ENCODE results near the gene MRPL51.
"Not testable (repeated sequence)": the region's sequence is repeated elsewhere in the genome, so short reads cannot be mapped to it uniquely, and the experiment has no call there.

The MRPL51 gene

DNA sequence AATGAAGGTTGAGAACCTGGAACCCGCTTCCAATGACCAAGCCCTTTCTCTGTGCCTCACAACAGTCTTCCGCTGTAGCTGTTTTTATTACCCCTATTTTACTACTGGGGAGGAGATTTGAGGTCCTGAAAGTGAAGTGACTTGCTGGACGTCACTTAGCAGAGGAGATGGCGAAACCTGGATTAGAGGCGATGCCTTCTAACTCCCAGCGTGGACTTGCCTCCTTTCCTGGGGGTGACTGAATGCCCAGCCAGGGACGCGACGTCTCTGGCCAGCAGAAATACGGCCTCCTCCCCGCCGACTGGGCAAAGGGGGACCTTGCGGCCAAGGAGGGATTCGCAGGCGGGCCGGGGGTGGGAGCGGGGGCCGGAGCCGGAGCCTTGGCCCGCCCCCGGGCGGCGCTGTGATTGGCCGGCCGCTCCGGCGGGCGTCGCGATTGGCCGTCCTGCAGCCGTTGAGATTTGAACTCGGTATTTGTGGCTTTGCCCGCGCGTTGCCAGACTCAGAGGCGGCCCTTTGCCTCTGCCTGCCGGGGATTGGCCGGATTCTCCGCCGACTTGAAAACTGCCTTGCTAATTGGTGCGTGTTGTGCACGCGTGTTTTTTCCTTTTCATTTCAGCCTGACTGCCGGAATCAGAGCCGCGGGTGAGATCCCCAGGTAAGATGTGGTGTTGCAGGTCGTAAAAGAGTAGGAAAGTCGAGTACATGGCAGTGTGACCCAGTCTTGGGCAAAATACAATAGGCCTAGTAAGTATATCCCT, 615 bp upstream of the MRPL51 start, which contains the start of gene NCAPD2:
TSS of gene NCAPD2 (plus strand) at position 606 of the 761 bp plus-strand sequence. CDS start 997 bp downstream, outside the sequence.
- peak within 1 kb of the TSS; percentile 94 for H3K27ac ChIP-seq
- H3K9me3 ChIP-seq: no peaks in the 10 kb centered on the region
- peaks cover 39 to 41% of the 10 kb centered on the region in 2 experiments for H3K4me1 ChIP-seq (ENCODE audit: control insufficient read depth in 1 of 2, insufficient read depth in 1 of 2, low read depth in 1 of 2, low read length in 1 of 2)
- TF ChIP-seq, protein P1, sequence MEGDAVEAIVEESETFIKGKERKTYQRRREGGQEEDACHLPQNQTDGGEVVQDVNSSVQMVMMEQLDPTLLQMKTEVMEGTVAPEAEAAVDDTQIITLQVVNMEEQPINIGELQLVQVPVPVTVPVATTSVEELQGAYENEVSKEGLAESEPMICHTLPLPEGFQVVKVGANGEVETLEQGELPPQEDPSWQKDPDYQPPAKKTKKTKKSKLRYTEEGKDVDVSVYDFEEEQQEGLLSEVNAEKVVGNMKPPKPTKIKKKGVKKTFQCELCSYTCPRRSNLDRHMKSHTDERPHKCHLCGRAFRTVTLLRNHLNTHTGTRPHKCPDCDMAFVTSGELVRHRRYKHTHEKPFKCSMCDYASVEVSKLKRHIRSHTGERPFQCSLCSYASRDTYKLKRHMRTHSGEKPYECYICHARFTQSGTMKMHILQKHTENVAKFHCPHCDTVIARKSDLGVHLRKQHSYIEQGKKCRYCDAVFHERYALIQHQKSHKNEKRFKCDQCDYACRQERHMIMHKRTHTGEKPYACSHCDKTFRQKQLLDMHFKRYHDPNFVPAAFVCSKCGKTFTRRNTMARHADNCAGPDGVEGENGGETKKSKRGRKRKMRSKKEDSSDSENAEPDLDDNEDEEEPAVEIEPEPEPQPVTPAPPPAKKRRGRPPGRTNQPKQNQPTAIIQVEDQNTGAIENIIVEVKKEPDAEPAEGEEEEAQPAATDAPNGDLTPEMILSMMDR (IDR thresholded peaks at IDR 0.05): peak; percentile 63
- no peaks in the 10 kb centered on the region for H3K27me3 ChIP-seq
- H3K36me3 ChIP-seq: peaks cover 17% of the 10 kb centered on the region
- peak within 1 kb of the TSS; percentile 88 to 93 for H3K4me3 ChIP-seq (ENCODE audit: low read depth in 1 of 2, low read length in 1 of 2)

DNA sequence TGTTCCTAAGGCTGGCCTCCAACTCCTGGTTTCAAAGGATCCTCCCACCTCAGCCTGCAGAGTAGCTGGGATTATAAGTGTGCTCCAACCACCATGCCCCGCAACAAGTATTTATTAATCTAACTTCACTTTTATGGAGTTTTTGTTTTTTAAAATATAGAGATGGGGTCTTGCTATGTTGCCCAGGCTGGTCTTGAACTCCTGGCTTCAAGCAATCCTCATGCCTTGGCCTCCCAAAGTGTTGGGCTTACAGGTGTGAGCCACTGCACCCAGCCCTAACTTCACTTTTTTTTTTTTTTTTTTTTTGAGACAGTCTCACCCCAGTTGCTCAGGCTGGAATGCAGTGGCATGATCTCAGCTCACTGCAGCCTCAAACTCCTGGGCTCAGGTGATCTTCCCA, 2.4 kb downstream of the MRPL51 start:
- H3K27me3 ChIP-seq; H3K4me3 ChIP-seq (ENCODE audit: low read depth in 1 of 2, low read length in 1 of 2); H3K36me3 ChIP-seq; H3K27ac ChIP-seq; H3K9me3 ChIP-seq: not testable (repeated sequence)
- peaks cover 29 to 36% of the 10 kb centered on the region in 2 experiments for H3K4me1 ChIP-seq (ENCODE audit: control insufficient read depth in 1 of 2, insufficient read depth in 1 of 2, low read depth in 1 of 2, low read length in 1 of 2)

- H3K4me1 ChIP-seq (ENCODE audit: control insufficient read depth in 1 of 2, insufficient read depth in 1 of 2, low read depth in 1 of 2, low read length in 1 of 2): peaks cover 17 to 24% of the 10 kb centered on the region in 2 experiments
- TF ChIP-seq, protein P1 (IDR thresholded peaks at IDR 0.05): no peak
- no peaks in the 10 kb centered on the region for H3K27me3 ChIP-seq
- no peak overlapping the region for H3K4me3 ChIP-seq (ENCODE audit: low read depth in 1 of 2, low read length in 1 of 2)
- H3K9me3 ChIP-seq: no peaks in the 10 kb centered on the region
- H3K36me3 ChIP-seq: no peaks in the 10 kb centered on the region
- no peak overlapping the region for H3K27ac ChIP-seq
These were observed 3.6 kb downstream of the MRPL51 start for GRCh38 chr12:6489449-6489848.

DNA sequence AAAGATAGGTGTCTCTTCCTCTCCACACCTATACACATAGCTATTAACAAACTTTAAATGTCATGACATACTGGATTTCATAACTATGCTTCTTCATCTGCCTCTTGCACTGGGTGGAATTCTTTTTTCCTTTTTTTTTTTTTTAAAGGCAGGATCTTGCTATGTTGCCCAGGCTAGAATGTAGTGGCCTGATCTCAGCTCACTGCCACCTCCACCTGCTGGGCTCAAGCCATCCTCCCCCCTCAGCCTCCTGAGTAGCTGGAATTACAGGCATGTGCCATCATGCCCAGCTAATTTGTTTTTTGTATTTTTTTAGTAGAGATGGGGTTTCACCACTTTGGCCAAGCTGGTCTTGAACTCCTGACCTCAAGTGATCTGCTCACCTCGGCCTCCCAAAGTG, 4.8 kb downstream of the MRPL51 start:
- no peaks in the 10 kb centered on the region for H3K27me3 ChIP-seq
- peaks cover 8 to 18% of the 10 kb centered on the region in 2 experiments for H3K4me1 ChIP-seq (ENCODE audit: control insufficient read depth in 1 of 2, insufficient read depth in 1 of 2, low read depth in 1 of 2, low read length in 1 of 2)
- TF ChIP-seq, protein P1 (IDR thresholded peaks at IDR 0.05): no peak
- H3K27ac ChIP-seq: no peak overlapping the region
- no peaks in the 10 kb centered on the region for H3K36me3 ChIP-seq
- no peaks in the 10 kb centered on the region for H3K9me3 ChIP-seq
- H3K4me3 ChIP-seq (ENCODE audit: low read depth in 1 of 2, low read length in 1 of 2): no peak overlapping the region

GRCh38 chr12:6478416-6478815, 14.6 kb downstream of the MRPL51 start:
- TF ChIP-seq, protein P1 (IDR thresholded peaks at IDR 0.05): no peak

DNA sequence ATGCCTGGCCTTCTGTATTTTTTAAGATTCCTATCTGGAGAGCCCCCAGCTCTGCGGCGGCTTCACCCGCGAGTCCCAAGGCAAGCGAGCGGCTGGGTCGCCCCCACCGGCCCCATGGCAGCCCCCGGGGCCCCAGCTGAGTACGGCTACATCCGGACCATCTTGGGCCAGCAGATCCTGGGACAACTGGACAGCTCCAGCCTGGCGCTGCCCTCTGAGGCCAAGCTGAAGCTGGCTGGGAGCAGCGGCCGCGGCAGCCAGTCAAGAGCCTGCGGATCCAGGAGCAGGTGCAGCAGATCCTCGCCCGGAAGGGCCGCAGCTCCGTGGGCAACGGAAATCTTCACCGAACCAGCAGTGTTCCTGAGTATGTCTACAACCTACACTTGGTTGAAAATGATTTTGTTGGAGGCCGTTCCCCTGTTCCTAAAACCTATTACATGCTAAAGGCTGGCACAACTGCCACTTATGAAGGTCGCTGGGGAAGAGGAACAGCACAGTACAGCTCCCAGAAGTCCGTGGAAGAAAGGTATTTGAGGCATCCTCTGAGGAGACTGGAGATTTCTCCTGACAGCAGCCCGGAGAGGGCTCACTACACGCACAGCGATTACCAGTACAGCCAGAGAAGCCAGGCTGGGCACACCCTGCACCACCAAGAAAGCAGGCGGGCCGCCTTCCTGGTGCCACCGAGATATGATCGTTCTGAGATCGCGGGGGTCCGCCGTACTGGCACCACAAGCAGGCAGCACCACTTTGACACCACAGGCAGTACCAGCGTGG, 15.3 kb downstream of the MRPL51 start:
- H3K4me3 ChIP-seq (ENCODE audit: low read depth in 1 of 2, low read length in 1 of 2); H3K27me3 ChIP-seq; H3K27ac ChIP-seq; H3K9me3 ChIP-seq; H3K4me1 ChIP-seq (ENCODE audit: control insufficient read depth in 1 of 2, insufficient read depth in 1 of 2, low read depth in 1 of 2, low read length in 1 of 2); H3K36me3 ChIP-seq: not testable (repeated sequence)

More at GRCh38 chr12:6478416-6478815, 14.6 kb downstream of the MRPL51 start:
- no peaks in the 10 kb centered on the region for H3K36me3 ChIP-seq
- H3K9me3 ChIP-seq: no peaks in the 10 kb centered on the region
- no peaks in the 10 kb centered on the region for H3K27me3 ChIP-seq
- H3K4me1 ChIP-seq (ENCODE audit: control insufficient read depth in 1 of 2, insufficient read depth in 1 of 2, low read depth in 1 of 2, low read length in 1 of 2): no peaks in the 10 kb centered on the region
- no peak overlapping the region for H3K27ac ChIP-seq
- no peak overlapping the region for H3K4me3 ChIP-seq (ENCODE audit: low read depth in 1 of 2, low read length in 1 of 2)
